Fibroblast of lung (primary cell): ENCODE data around the gene FAM136A. TPM values are rescaled to one million over a fixed set of nuclear protein-coding genes. Genes with fewer than 3 reads are reported as not detected.

Experiments
- DNase-seq, 2 donors: peaks; one replicate each; pipeline versions ENCODE4 v3.0.0 to v3.0.0-alpha.2; 2010; ENCODE audit warnings: low read depth in 2 of 2
- H2AFZ ChIP-seq: 2 replicates; pipeline ENCODE4 v1.5.1; 2012; ENCODE audit warnings: low read length, control low read depth, inconsistent platforms
- H3K27ac ChIP-seq: 2 replicates; pipeline ENCODE4 v1.5.1; 2011; ENCODE audit warnings: low read length, control low read depth; ENCODE audit not compliant: insufficient read depth
- H3K27me3 ChIP-seq: 2 replicates; pipeline ENCODE4 v1.5.1; 2011; ENCODE audit warnings: mild to moderate bottlenecking, low read length; ENCODE audit not compliant: control insufficient read depth, insufficient read depth
- H3K36me3 ChIP-seq: 2 replicates; pipeline ENCODE4 v1.5.1; 2011; ENCODE audit warnings: low read length; ENCODE audit not compliant: control insufficient read depth, insufficient read depth
- H3K4me1 ChIP-seq: 2 replicates; pipeline ENCODE4 v1.5.1; 2011; ENCODE audit warnings: low read length; ENCODE audit not compliant: control insufficient read depth, insufficient read depth; ENCODE audit errors: extremely low read depth
- H3K4me2 ChIP-seq: 2 replicates; pipeline ENCODE4 v1.5.1; 2011; ENCODE audit warnings: low read length, control low read depth; ENCODE audit not compliant: insufficient read depth; ENCODE audit errors: extremely low read depth
- H3K4me3 ChIP-seq, 4 experiments: fragments of 200-600 bp in 1 of 4; sonication (generic) in 1 of 4; replicated peaks in 1 of 4; 2 replicates each; pipeline ENCODE4 v1.5.1; 2011 to 2016; ENCODE audit warnings: low read length in 4 of 4, low read depth in 3 of 4, mild to moderate bottlenecking in 3 of 4, control low read depth in 2 of 4, inconsistent platforms in 1 of 4, mixed read lengths in 1 of 4; ENCODE audit not compliant: insufficient read depth in 1 of 4; ENCODE audit errors: control extremely low read depth in 1 of 4
- H3K79me2 ChIP-seq: 2 replicates; pipeline ENCODE4 v1.5.1; 2012; ENCODE audit warnings: mild to moderate bottlenecking, low read length, inconsistent platforms; ENCODE audit not compliant: control insufficient read depth, insufficient read depth
- H3K9ac ChIP-seq: 2 replicates; pipeline ENCODE4 v1.5.1; 2011; ENCODE audit warnings: mild to moderate bottlenecking, low read length, control low read depth; ENCODE audit not compliant: insufficient read depth
- H3K9me3 ChIP-seq: 2 replicates; pipeline ENCODE4 v1.5.1; 2012; ENCODE audit warnings: low read depth, low read length; ENCODE audit not compliant: control insufficient read depth, insufficient read depth
- H4K20me1 ChIP-seq: 2 replicates; pipeline ENCODE4 v1.5.1; 2011; ENCODE audit warnings: low read length; ENCODE audit not compliant: control insufficient read depth, insufficient read depth; ENCODE audit errors: extremely low read depth
- EZH2 ChIP-seq: IDR thresholded peaks from 2 replicates; pipeline ENCODE4 v1.5.1; 2012; ENCODE audit warnings: low read length, control low read depth, mild to moderate bottlenecking; ENCODE audit errors: missing control alignments
- polyA plus RNA-seq, 2 donors: library from polyadenylated mRNA; depleted of rRNA in 1 of 2; stranded (reverse) in 1 of 2; unstranded in 1 of 2; fragments of >200 nt; gene quantifications; 2 replicates each; pipeline ENCODE4 v1.2.1, GENCODE V29; 2011 to 2012; ENCODE audit warnings: missing spikeins in 1 of 2
- total RNA-seq: library from RNA; depleted of rRNA; stranded (reverse); fragments of >200 nt; gene quantifications from 2 replicates; pipeline ENCODE4 v1.2.1, GENCODE V29; 2014
- TF ChIP-seq, protein P1 (sequence below), 2 donors: IDR thresholded peaks in 1 of 2; conservative IDR thresholded peaks in 1 of 2; 1 replicate in 1 of 2; 2 replicates in 1 of 2; pipeline ENCODE4 v1.5.1; 2011 to 2012; ENCODE audit warnings: low read length in 2 of 2, control low read depth in 1 of 2, inconsistent platforms in 1 of 2, low read depth in 1 of 2, mild to moderate bottlenecking in 1 of 2

FAM136A gene
- total and polyA plus RNA-seq, 2 donors (not counting 1 experiment from before 2014, with no cell fraction given): 15.7 to 31.2 TPM

DNA sequence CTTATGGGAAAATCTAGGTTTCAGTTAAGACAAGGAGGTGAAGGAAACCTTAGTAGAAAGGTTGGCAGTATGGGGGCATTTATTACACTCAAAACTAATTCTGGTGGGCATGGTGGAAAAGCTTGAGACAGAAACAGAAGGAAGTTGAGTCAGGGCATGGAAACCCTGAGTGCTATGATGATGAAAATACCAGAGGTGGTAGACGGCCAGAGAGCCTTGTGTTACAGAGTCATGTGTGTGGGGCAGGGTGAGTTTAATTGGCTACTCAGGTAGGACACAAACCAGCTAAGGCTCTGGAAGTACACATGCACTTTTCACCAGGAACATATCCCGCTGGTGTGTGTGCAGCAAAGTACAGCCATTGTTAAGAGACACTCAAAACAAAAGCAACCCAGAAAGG is 20.7 kb upstream of the FAM136A start:
- Histone ChIP-seq H3K4me2 (no peak overlapping the region), H3K27ac (no peak overlapping the region), H3K36me3 (no peaks in the 10 kb centered on the region), H4K20me1 (no peaks in the 10 kb centered on the region), H3K4me1 (no peaks in the 10 kb centered on the region), H3K79me2 (no peaks in the 10 kb centered on the region), H3K27me3 (peaks cover 4% of the 10 kb centered on the region), H2AFZ (no peak overlapping the region), H3K4me3 (no peak overlapping the region), H3K9me3 (no peaks in the 10 kb centered on the region), H3K9ac (no peak overlapping the region)
- DNase-seq: no peak
- TF ChIP-seq EZH2: no peak
- TF ChIP-seq, protein P1, sequence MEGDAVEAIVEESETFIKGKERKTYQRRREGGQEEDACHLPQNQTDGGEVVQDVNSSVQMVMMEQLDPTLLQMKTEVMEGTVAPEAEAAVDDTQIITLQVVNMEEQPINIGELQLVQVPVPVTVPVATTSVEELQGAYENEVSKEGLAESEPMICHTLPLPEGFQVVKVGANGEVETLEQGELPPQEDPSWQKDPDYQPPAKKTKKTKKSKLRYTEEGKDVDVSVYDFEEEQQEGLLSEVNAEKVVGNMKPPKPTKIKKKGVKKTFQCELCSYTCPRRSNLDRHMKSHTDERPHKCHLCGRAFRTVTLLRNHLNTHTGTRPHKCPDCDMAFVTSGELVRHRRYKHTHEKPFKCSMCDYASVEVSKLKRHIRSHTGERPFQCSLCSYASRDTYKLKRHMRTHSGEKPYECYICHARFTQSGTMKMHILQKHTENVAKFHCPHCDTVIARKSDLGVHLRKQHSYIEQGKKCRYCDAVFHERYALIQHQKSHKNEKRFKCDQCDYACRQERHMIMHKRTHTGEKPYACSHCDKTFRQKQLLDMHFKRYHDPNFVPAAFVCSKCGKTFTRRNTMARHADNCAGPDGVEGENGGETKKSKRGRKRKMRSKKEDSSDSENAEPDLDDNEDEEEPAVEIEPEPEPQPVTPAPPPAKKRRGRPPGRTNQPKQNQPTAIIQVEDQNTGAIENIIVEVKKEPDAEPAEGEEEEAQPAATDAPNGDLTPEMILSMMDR (conservative IDR thresholded peaks at IDR 0.05 in 1 of 2, IDR thresholded peaks at IDR 0.05 in 1 of 2; ENCODE audit: low read depth in 1 of 2, low read length in 2 of 2): no peak

DNA sequence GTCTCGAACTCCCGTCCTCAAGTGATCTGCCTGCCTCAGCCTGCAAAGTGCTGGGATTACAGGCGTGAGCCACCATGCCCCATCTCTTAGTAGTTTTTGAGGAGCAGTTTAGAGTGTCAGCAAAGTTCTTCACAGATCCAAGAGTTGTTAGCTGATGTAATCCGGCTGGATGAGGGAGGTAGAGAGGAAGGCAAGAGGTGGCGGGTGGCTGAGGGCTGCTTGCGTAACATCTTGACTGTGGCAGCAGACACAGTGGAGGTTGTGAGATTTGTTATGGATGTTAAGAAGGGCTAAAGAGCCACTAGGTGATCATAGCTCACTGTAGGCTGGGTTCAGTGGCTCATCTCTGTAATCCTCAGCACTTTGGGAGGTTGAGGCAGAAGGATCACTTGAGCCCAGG is 19.5 kb upstream of the FAM136A start:
- no peaks in the 10 kb centered on the region for H3K36me3 ChIP-seq
- no peaks in the 10 kb centered on the region for H4K20me1 ChIP-seq
- H3K4me3 ChIP-seq: no peak overlapping the region
- peaks cover 6% of the 10 kb centered on the region for H3K27me3 ChIP-seq
- H3K4me2 ChIP-seq: no peak overlapping the region
- no peaks in the 10 kb centered on the region for H3K79me2 ChIP-seq
- TF ChIP-seq, protein P1 (conservative IDR thresholded peaks at IDR 0.05 in 1 of 2, IDR thresholded peaks at IDR 0.05 in 1 of 2; ENCODE audit: low read depth in 1 of 2, low read length in 2 of 2): no peak
- no peak for TF ChIP-seq EZH2
- no peaks in the 10 kb centered on the region for H3K4me1 ChIP-seq
- H3K9ac ChIP-seq: no peak overlapping the region
- H3K9me3 ChIP-seq: no peaks in the 10 kb centered on the region
- H3K27ac ChIP-seq: no peak overlapping the region
- no peak overlapping the region for H2AFZ ChIP-seq
- DNase-seq: peak in 1 of 2 donors; percentile 12

DNA sequence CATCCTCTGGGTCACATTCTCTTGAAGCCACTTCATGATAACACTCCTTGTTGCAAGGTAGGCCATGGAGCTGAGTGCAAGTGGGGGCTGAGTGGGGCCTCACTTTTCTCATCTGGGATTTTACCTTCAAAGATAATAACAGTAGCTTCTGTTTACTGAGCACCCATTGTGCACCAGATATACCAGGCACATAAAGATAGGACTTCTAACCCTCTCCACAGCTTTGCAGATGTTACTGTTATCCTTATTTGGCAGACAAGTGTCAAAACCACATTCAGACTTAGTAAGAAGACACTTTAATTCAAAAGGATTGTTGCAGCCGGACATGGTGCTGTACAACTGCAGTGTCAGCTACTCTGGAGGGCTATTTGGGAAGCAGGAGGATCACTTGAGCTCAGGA is 12.8 kb upstream of the FAM136A start:
- TF ChIP-seq, protein P1 (conservative IDR thresholded peaks at IDR 0.05 in 1 of 2, IDR thresholded peaks at IDR 0.05 in 1 of 2; ENCODE audit: low read depth in 1 of 2, low read length in 2 of 2): no peak
- TF ChIP-seq EZH2: no peak
- no peak overlapping the region for H3K27ac ChIP-seq
- DNase-seq: no peak

More for the DNA sequence above, 12.8 kb upstream of the FAM136A start:
- no peak overlapping the region for H3K4me3 ChIP-seq
- no peaks in the 10 kb centered on the region for H3K9me3 ChIP-seq
- H3K4me1 ChIP-seq: no peaks in the 10 kb centered on the region
- H3K79me2 ChIP-seq: no peaks in the 10 kb centered on the region
- no peak overlapping the region for H3K4me2 ChIP-seq
- H4K20me1 ChIP-seq: no peaks in the 10 kb centered on the region
- no peak overlapping the region for H3K9ac ChIP-seq
- H2AFZ ChIP-seq: no peak overlapping the region
- no peaks in the 10 kb centered on the region for H3K36me3 ChIP-seq
- H3K27me3 ChIP-seq: peaks cover 6% of the 10 kb centered on the region
